ENCODE data around the gene GALNS.

Gene GALNS

GRCh38 chr16:88798772-88799455 is 57.8 kb downstream of the GALNS start:
- no peaks in the 10 kb centered on the region for H3K36me3 ChIP-seq (ENCODE audit: control insufficient read depth, insufficient read depth, low read length)
- no peak overlapping the region for H3K9ac ChIP-seq
- H3K4me3 ChIP-seq (ENCODE audit: low read depth, low read length) = no peak overlapping the region
- no peak for TF ChIP-seq CTCF (IDR thresholded peaks at IDR 0.05)
- no peaks in the 10 kb centered on the region for H3K9me3 ChIP-seq (ENCODE audit: control insufficient read depth, low read length)
- no peak overlapping the region for H3K4me2 ChIP-seq (ENCODE audit: low read length)
- H3K4me1 ChIP-seq = no peaks in the 10 kb centered on the region
- no peak overlapping the region for H2AFZ ChIP-seq
- no peaks in the 10 kb centered on the region for H3K79me2 ChIP-seq
- no peak overlapping the region for H3K27ac ChIP-seq
- H3K27me3 ChIP-seq (ENCODE audit: control insufficient read depth, insufficient read depth, low read length) = no peaks in the 10 kb centered on the region

GRCh38 chr16:88798073-88798472 is 58.7 kb downstream of the GALNS start:
- Histone ChIP-seq H3K4me1 (no peaks in the 10 kb centered on the region), H3K79me2 (no peaks in the 10 kb centered on the region), H3K4me2 (ENCODE audit: low read length) (no peak overlapping the region), H3K27me3 (ENCODE audit: control insufficient read depth, insufficient read depth, low read length) (no peaks in the 10 kb centered on the region), H3K9ac (no peak overlapping the region), H3K36me3 (ENCODE audit: control insufficient read depth, insufficient read depth, low read length) (no peaks in the 10 kb centered on the region), H3K27ac (no peak overlapping the region), H2AFZ (no peak overlapping the region), H3K9me3 (ENCODE audit: control insufficient read depth, low read length) (no peaks in the 10 kb centered on the region), H3K4me3 (ENCODE audit: low read depth, low read length) (no peak overlapping the region)
- TF ChIP-seq CTCF (IDR thresholded peaks at IDR 0.05) = no peak

GRCh38 chr16:88796278-88796677 is 60.5 kb downstream of the GALNS start:
- Histone ChIP-seq H3K36me3 (ENCODE audit: control insufficient read depth, insufficient read depth, low read length) (no peaks in the 10 kb centered on the region), H3K4me2 (ENCODE audit: low read length) (no peak overlapping the region), H3K79me2 (no peaks in the 10 kb centered on the region), H3K9ac (no peak overlapping the region), H3K4me1 (no peaks in the 10 kb centered on the region), H3K27me3 (ENCODE audit: control insufficient read depth, insufficient read depth, low read length) (no peaks in the 10 kb centered on the region), H3K27ac (no peak overlapping the region), H2AFZ (no peak overlapping the region), H3K9me3 (ENCODE audit: control insufficient read depth, low read length) (no peaks in the 10 kb centered on the region), H3K4me3 (ENCODE audit: low read depth, low read length) (no peak overlapping the region)
- TF ChIP-seq CTCF (IDR thresholded peaks at IDR 0.05) = no peak

GRCh38 chr16:88793251-88793954 is 63.3 kb downstream of the GALNS start:
- H2AFZ ChIP-seq = no peak overlapping the region
- no peak overlapping the region for H3K27ac ChIP-seq
- H3K79me2 ChIP-seq = no peaks in the 10 kb centered on the region
- H3K36me3 ChIP-seq (ENCODE audit: control insufficient read depth, insufficient read depth, low read length) = no peaks in the 10 kb centered on the region
- no peaks in the 10 kb centered on the region for H3K4me1 ChIP-seq
- no peak overlapping the region for H3K9ac ChIP-seq
- no peak overlapping the region for H3K4me2 ChIP-seq (ENCODE audit: low read length)
- H3K9me3 ChIP-seq (ENCODE audit: control insufficient read depth, low read length) = no peaks in the 10 kb centered on the region
- TF ChIP-seq CTCF (IDR thresholded peaks at IDR 0.05) = no peak
- H3K4me3 ChIP-seq (ENCODE audit: low read depth, low read length) = no peak overlapping the region
- no peaks in the 10 kb centered on the region for H3K27me3 ChIP-seq (ENCODE audit: control insufficient read depth, insufficient read depth, low read length)

Measured in parathyroid adenoma (tissue), 2 donors.